H1 (cell line): ENCODE measurements around the gene GALNT18. TPM values are rescaled to one million over a fixed set of nuclear protein-coding genes. Genes with fewer than 3 reads are reported as not detected.

Source experiments
- CTCF ChIA-PET: fragments of 300-600 bp; sonication (Branson Sonifier 250); formaldehyde crosslinking; loops from one replicate; lab custom pipeline; 2021; ENCODE audit not compliant: partially characterized antibody; lab: Charles Lee
- POLR2A ChIA-PET: fragments of 300-600 bp; sonication (Branson Sonifier 250); formaldehyde crosslinking; loops from one replicate; lab custom pipeline; 2021; ENCODE audit warnings: inconsistent platforms; ENCODE audit not compliant: partially characterized antibody; lab: Charles Lee
- DNase-seq, 2 experiments: peaks; one replicate each; pipeline versions ENCODE4 v3.0.0 to v3.0.0-alpha.2; 2010 to 2022; ENCODE audit warnings: low spot score in 2 of 2, low read depth in 1 of 2, mixed read lengths in 1 of 2
- FAIRE-seq: peaks from 2 replicates; lab custom pipeline; 2011; peaks lifted over from hg19 to GRCh38; lab: Jason Lieb, UNC
- H2AFZ ChIP-seq: 2 replicates; pipeline ENCODE4 v1.8.1; 2012; ENCODE audit warnings: low read length, inconsistent platforms
- H2AK5ac ChIP-seq: 2 replicates; pipeline ENCODE4 v1.6.1; 2013; ENCODE audit warnings: low read depth, low read length
- H2BK120ac ChIP-seq: replicated peaks from 2 replicates; pipeline ENCODE3; 2013; ENCODE audit warnings: low read depth, low read length, inconsistent platforms
- H2BK12ac ChIP-seq: 2 replicates; pipeline ENCODE4 v1.6.1; 2013; ENCODE audit warnings: low read depth, low read length
- H2BK15ac ChIP-seq: 2 replicates; pipeline ENCODE4 v1.6.1; 2013; ENCODE audit warnings: low read length
- H2BK20ac ChIP-seq: 2 replicates; pipeline ENCODE4 v1.6.1; 2013; ENCODE audit warnings: low read length
- H2BK5ac ChIP-seq: 2 replicates; pipeline ENCODE4 v1.6.1; 2013; ENCODE audit warnings: low read depth, low read length
- H3K14ac ChIP-seq: 2 replicates; pipeline ENCODE4 v1.6.1; 2013; ENCODE audit warnings: inconsistent platforms; ENCODE audit not compliant: insufficient read length
- H3K18ac ChIP-seq: 2 replicates; pipeline ENCODE4 v1.6.1; 2013; ENCODE audit warnings: low read length; ENCODE audit errors: extremely low read depth
- H3K23ac ChIP-seq: 2 replicates; pipeline ENCODE4 v1.6.1; 2013; ENCODE audit warnings: inconsistent platforms; ENCODE audit not compliant: insufficient read length
- H3K23me2 ChIP-seq: 2 replicates; pipeline ENCODE4 v1.6.1; 2013; ENCODE audit warnings: low read depth, low read length
- H3K27ac ChIP-seq: 2 replicates; pipeline ENCODE4 v1.6.1; 2011; ENCODE audit warnings: low read depth, low read length, inconsistent platforms
- H3K27me3 ChIP-seq, 4 experiments: replicated peaks in 1 of 4; 1 replicate in 1 of 4; 2 replicates in 3 of 4; pipeline versions ENCODE4 v1.6.1 to v1.8.1; 2011 to 2013; ENCODE audit warnings: low read length in 3 of 4, mild to moderate bottlenecking in 3 of 4, inconsistent platforms in 2 of 4, mixed read lengths in 2 of 4, moderate library complexity in 1 of 4; ENCODE audit not compliant: control insufficient read depth in 3 of 4, insufficient read depth in 3 of 4; ENCODE audit errors: extremely low read depth in 1 of 4
- H3K36me3 ChIP-seq, 4 experiments: 2 replicates each; pipeline versions ENCODE4 v1.6.1 to v1.8.1; 2011 to 2013; ENCODE audit warnings: mild to moderate bottlenecking in 4 of 4, low read length in 3 of 4, moderate library complexity in 2 of 4, control low read depth in 1 of 4, inconsistent platforms in 1 of 4; ENCODE audit not compliant: insufficient read depth in 4 of 4, control insufficient read depth in 2 of 4
- H3K4ac ChIP-seq: replicated peaks from 2 replicates; pipeline ENCODE3; 2013; ENCODE audit warnings: low read length, low read depth, mixed read lengths, inconsistent platforms; ENCODE audit not compliant: insufficient read length
- H3K4me1 ChIP-seq, 4 experiments: replicated peaks in 1 of 4; 1 replicate in 1 of 4; 2 replicates in 3 of 4; pipeline versions ENCODE4 v1.6.1 to v1.8.1; 2011 to 2013; ENCODE audit warnings: low read length in 3 of 4, inconsistent platforms in 2 of 4, mixed read lengths in 1 of 4; ENCODE audit not compliant: insufficient read depth in 4 of 4, control insufficient read depth in 3 of 4
- H3K4me2 ChIP-seq, 2 experiments: 2 replicates each; pipeline versions ENCODE4 v1.6.1 to v1.8.1; 2011 to 2013; ENCODE audit warnings: low read depth in 2 of 2, low read length in 2 of 2, control low read depth in 1 of 2, inconsistent platforms in 1 of 2, mild to moderate bottlenecking in 1 of 2; ENCODE audit not compliant: insufficient read depth in 1 of 2
- H3K4me3 ChIP-seq, 4 experiments: fragments of 200-600, 300-600 bp in 1 of 4; sonication (generic), shearing (Covaris generic), sonication (Bioruptor Twin) in 1 of 4; 2 replicates each; pipeline versions ENCODE4 v1.5.1 to v1.8.1; 2011 to 2016; ENCODE audit warnings: low read length in 4 of 4, low read depth in 3 of 4, control low read depth in 2 of 4, inconsistent platforms in 2 of 4, mild to moderate bottlenecking in 2 of 4, mixed read lengths in 1 of 4, moderate library complexity in 1 of 4; ENCODE audit not compliant: insufficient read depth in 2 of 4; ENCODE audit errors: extremely low read depth in 1 of 4
- H3K56ac ChIP-seq: replicated peaks from 2 replicates; pipeline ENCODE3; 2013; ENCODE audit warnings: low read depth, mild to moderate bottlenecking, mixed read lengths, low read length, inconsistent platforms; ENCODE audit not compliant: insufficient read length
- H3K79me1 ChIP-seq: 2 replicates; pipeline ENCODE4 v1.6.1; 2013; ENCODE audit warnings: low read depth, low read length, control low read depth
- H3K79me2 ChIP-seq, 2 experiments: 2 replicates each; pipeline versions ENCODE4 v1.6.1 to v1.8.1; 2012 to 2013; ENCODE audit warnings: low read length in 2 of 2, mild to moderate bottlenecking in 2 of 2, inconsistent platforms in 1 of 2; ENCODE audit not compliant: insufficient read depth in 2 of 2, control insufficient read depth in 1 of 2
- H3K9ac ChIP-seq, 4 experiments: replicated peaks in 1 of 4; 1 replicate in 1 of 4; 2 replicates in 3 of 4; pipeline versions ENCODE4 v1.6.1 to v1.8.1; 2011 to 2013; ENCODE audit warnings: low read depth in 3 of 4, low read length in 3 of 4, control low read depth in 2 of 4, mild to moderate bottlenecking in 2 of 4, moderate library complexity in 2 of 4, inconsistent platforms in 1 of 4; ENCODE audit errors: extremely low read depth in 1 of 4
- H3K9me3 ChIP-seq, 2 experiments: 2 replicates each; pipeline versions ENCODE4 v1.6.1 to v1.8.1; 2012 to 2013; ENCODE audit warnings: mild to moderate bottlenecking in 2 of 2, moderate library complexity in 2 of 2, control low read depth in 1 of 2, inconsistent platforms in 1 of 2, low read depth in 1 of 2, low read length in 1 of 2, mixed read lengths in 1 of 2; ENCODE audit not compliant: insufficient read depth in 2 of 2
- H4K20me1 ChIP-seq, 2 experiments: replicated peaks in 1 of 2; 2 replicates each; pipeline versions ENCODE3 to v1.8.1; 2011 to 2013; ENCODE audit warnings: inconsistent platforms in 2 of 2, low read length in 2 of 2, mild to moderate bottlenecking in 1 of 2; ENCODE audit not compliant: insufficient read depth in 2 of 2, control insufficient read depth in 1 of 2
- H4K5ac ChIP-seq: 2 replicates; pipeline ENCODE4 v1.6.1; 2013; ENCODE audit warnings: low read length, low read depth, mixed read lengths, inconsistent platforms; ENCODE audit not compliant: insufficient read length
- H4K8ac ChIP-seq: 2 replicates; pipeline ENCODE4 v1.8.0; 2013; ENCODE audit warnings: mild to moderate bottlenecking, moderate library complexity, low read length, inconsistent platforms; ENCODE audit not compliant: insufficient read depth; ENCODE audit errors: extremely low read depth
- H4K91ac ChIP-seq: replicated peaks from 2 replicates; pipeline ENCODE3; 2013; ENCODE audit warnings: low read length, mixed read lengths, inconsistent platforms; ENCODE audit not compliant: insufficient read length
- EGR1 ChIP-seq: IDR thresholded peaks from 2 replicates; pipeline ENCODE4 v1.6.1; 2011; ENCODE audit warnings: low read depth, low read length, borderline replicate concordance
- EP300 ChIP-seq, 2 experiments: IDR thresholded peaks; 1 replicate in 1 of 2; 2 replicates in 1 of 2; pipeline ENCODE4 v1.6.1; 2011 to 2012; ENCODE audit warnings: low read depth in 2 of 2, low read length in 2 of 2, mild to moderate bottlenecking in 2 of 2, borderline replicate concordance in 1 of 2, inconsistent platforms in 1 of 2, moderate library complexity in 1 of 2
- HDAC6 ChIP-seq: IDR thresholded peaks from one replicate; pipeline ENCODE4 v1.7.1; 2012; ENCODE audit warnings: low read depth, mild to moderate bottlenecking, inconsistent platforms, low read length, moderate library complexity
- JUND ChIP-seq: IDR thresholded peaks from 2 replicates; pipeline ENCODE4 v1.6.1; 2011; ENCODE audit warnings: mild to moderate bottlenecking, improper control_type of control experiment, low read length
- NANOG ChIP-seq: IDR thresholded peaks from 2 replicates; pipeline ENCODE4 v1.6.1; 2011; ENCODE audit warnings: low read length, low read depth, mild to moderate bottlenecking, inconsistent platforms; ENCODE audit not compliant: insufficient read depth, poor library complexity, severe bottlenecking
- RBBP5 ChIP-seq: IDR thresholded peaks from 2 replicates; pipeline ENCODE4 v1.7.1; 2012; ENCODE audit warnings: low read depth, mild to moderate bottlenecking, inconsistent platforms, low read length, moderate library complexity, borderline replicate concordance
- SP2 ChIP-seq: IDR thresholded peaks from 2 replicates; pipeline ENCODE4 v1.6.1; 2012; ENCODE audit warnings: mild to moderate bottlenecking, low read length, inconsistent platforms
- TAF1 ChIP-seq: IDR thresholded peaks from 2 replicates; pipeline ENCODE4 v1.6.1; 2011; ENCODE audit warnings: mild to moderate bottlenecking, low read depth, low read length
- TCF12 ChIP-seq: IDR thresholded peaks from 2 replicates; pipeline ENCODE4 v1.6.1; 2011; ENCODE audit warnings: low read depth, mild to moderate bottlenecking, low read length
- WGBS, 2 experiments: shearing (Covaris generic) in 1 of 2; methylation state at CpG; one replicate each; pipeline versions ENCODE4 v1.1.6 to v1.1.7; 2013 to 2015; ENCODE audit warnings: low lambda C conversion rate in 2 of 2, mixed read lengths in 2 of 2, inconsistent platforms in 1 of 2, low coverage in 1 of 2, missing lambda C conversion rate in 1 of 2; ENCODE audit not compliant: insufficient replicate concordance in 2 of 2, insufficient coverage in 1 of 2, insufficient read length in 1 of 2; ENCODE audit errors: extremely low coverage in 1 of 2, missing lambda C conversion rate in 1 of 2; 5-methylcytosine and 5-hydroxymethylcytosine counted together
- polyA plus RNA-seq, 7 experiments: library from polyadenylated mRNA; depleted of rRNA in 3 of 7; stranded (reverse) in 5 of 7; unstranded in 2 of 7; fragments of >200 nt in 5 of 7; fragments of 200-250 nt in 2 of 7; gene quantifications; 1 replicate in 5 of 7; 2 replicates in 1 of 7; 4 replicates in 1 of 7; pipeline versions ENCODE4 v1.2.1 to v1.2.3, GENCODE V29; 2011 to 2013; ENCODE audit warnings: missing spikeins in 2 of 7, mixed read lengths in 2 of 7
- total RNA-seq: library from RNA; stranded (reverse); fragmentation: NEBNext Ultra II Directional; extraction: Animal tissue kit (Norgen Biotek cat#: 25700); gene quantifications from 2 replicates; pipeline ENCODE4 v1.2.1, GENCODE V29; 2021

The GALNT18 gene
- total and polyA plus RNA-seq, 2 of the 8 experiments (the other 6 are each of a cell fraction or from before 2014, with no cell fraction given), result 6.0 to 9.4 TPM

GRCh38 chr11:11472106-11472505 is 149.7 kb downstream of the GALNT18 start:
- ChIA-PET POLR2A (no interaction called here), CTCF (interaction anchor here (1.3 kb wide), 1 partner anchor 307 kb away, joined by 3 read pairs; no protein-coding TSS in a partner anchor)
- Histone ChIP-seq H2BK5ac (no peak overlapping the region), H4K5ac (no peak overlapping the region), H3K4ac (no peak overlapping the region), H3K79me2 (no peaks in the 10 kb centered on the region), H3K27me3 (no peaks in the 10 kb centered on the region), H3K4me2 (no peak overlapping the region), H3K9me3 (no peaks in the 10 kb centered on the region), H3K18ac (no peak overlapping the region), H2BK120ac (no peak overlapping the region), H2BK12ac (no peak overlapping the region), H2BK15ac (no peak overlapping the region), H4K91ac (no peak overlapping the region), H3K23ac (no peak overlapping the region), H3K9ac (no peak overlapping the region), H3K14ac (no peak overlapping the region), H3K23me2 (no peaks in the 10 kb centered on the region), H3K36me3 (no peaks in the 10 kb centered on the region), H3K4me1 (peaks cover 0 to 3% (median 0%) of the 10 kb centered on the region in 4 experiments; a peak in 2 of 7 replicates), H3K56ac (no peak overlapping the region), H4K20me1 (no peaks in the 10 kb centered on the region), H3K27ac (no peak overlapping the region), H3K4me3 (no peak overlapping the region), H4K8ac (no peak overlapping the region), H2AFZ (no peak overlapping the region), H3K79me1 (no peaks in the 10 kb centered on the region), H2AK5ac (no peak overlapping the region), H2BK20ac (no peak overlapping the region)
- 88% methylated on average over 2 of the region's 2 CpGs; no CpG with 5 or more reads in 1 of the 2 experiments for WGBS, 2 experiments
- FAIRE-seq (no peak), DNase-seq (no peak)
- TF ChIP-seq TAF1 (no peak), EP300 (IDR thresholded peaks at IDR 0.05; ENCODE audit: borderline replicate concordance in 1 of 2, low read depth in 2 of 2, low read length in 2 of 2) (no peak), TCF12 (no peak), HDAC6 (no peak), RBBP5 (no peak), SP2 (no peak), NANOG (no peak), JUND (no peak), EGR1 (no peak)
